T-cell (primary cell): ENCODE measurements around the gene CBX8. TPM values are rescaled to one million over a fixed set of nuclear protein-coding genes. Genes with fewer than 3 reads are reported as not detected.

Experiments used
- ATAC-seq, 4 experiments: fragments of 200-7000 bp in 3 of 4; fragments of 150-1000 bp in 1 of 4; cut with Tn5 transposase; replicated peaks in 1 of 4; 1 replicate in 3 of 4; 2 replicates in 1 of 4; pipeline ENCODE4 v1.10.0; 2021; ENCODE audit warnings: moderate library complexity in 3 of 4, mild to moderate bottlenecking in 2 of 4, moderate number of reproducible peaks in 1 of 4
- CTCF ChIA-PET, 2 donors: fragments of 300-600 bp; sonication (Branson Sonifier 250); formaldehyde crosslinking; loops; one replicate each; lab custom pipeline; 2022; ENCODE audit warnings: antibody characterized with exemption in 2 of 2; lab: Charles Lee
- POLR2A ChIA-PET, 2 donors: fragments of 300-600 bp; sonication (Branson Sonifier 250); formaldehyde crosslinking; loops; one replicate each; lab custom pipeline; 2022; ENCODE audit warnings: antibody characterized with exemption in 2 of 2; lab: Charles Lee
- DNase-seq, 35 experiments: peaks; one replicate each; pipeline versions ENCODE4 v3.0.0 to v3.0.0-alpha.2; 2013 to 2023
- H3K27ac ChIP-seq: one replicate; pipeline ENCODE4 v1.5.1; 2013; ENCODE audit warnings: low read length
- H3K27me3 ChIP-seq, 2 experiments: replicated peaks in 1 of 2; 1 replicate in 1 of 2; 2 replicates in 1 of 2; pipeline versions ENCODE4 v1.6.1 to v1.7.0; 2013; ENCODE audit warnings: low read length in 1 of 2, mixed read lengths in 1 of 2; ENCODE audit not compliant: control insufficient read depth in 2 of 2, insufficient read depth in 2 of 2; ENCODE audit errors: extremely low read depth in 1 of 2
- H3K36me3 ChIP-seq, 2 donors: 1 replicate in 1 of 2; 2 replicates in 1 of 2; pipeline versions ENCODE4 v1.6.1 to v1.7.0; 2013; ENCODE audit warnings: low read length in 1 of 2; ENCODE audit not compliant: control insufficient read depth in 2 of 2, insufficient read depth in 1 of 2; ENCODE audit errors: extremely low read depth in 1 of 2
- H3K4me1 ChIP-seq, 2 experiments: 1 replicate in 1 of 2; 2 replicates in 1 of 2; pipeline versions ENCODE4 v1.6.1 to v1.7.0; 2013; ENCODE audit warnings: low read length in 2 of 2, mixed read lengths in 1 of 2; ENCODE audit not compliant: insufficient read depth in 2 of 2, control insufficient read depth in 1 of 2; ENCODE audit errors: extremely low read depth in 1 of 2
- H3K4me3 ChIP-seq, 2 donors: 1 replicate in 1 of 2; 2 replicates in 1 of 2; pipeline versions ENCODE4 v1.5.1 to v1.7.0; 2013; ENCODE audit warnings: mild to moderate bottlenecking in 2 of 2, low read length in 1 of 2, moderate library complexity in 1 of 2; ENCODE audit not compliant: control insufficient read depth in 1 of 2; ENCODE audit errors: extremely low read depth in 1 of 2
- H3K9me3 ChIP-seq: 2 replicates; pipeline ENCODE4 v1.7.0; 2013
- H3K27ac Mint-ChIP-seq, 2 donors: one replicate each; pipeline ENCODE4 v1.8.0; 2020 to 2021; ENCODE audit warnings: mild to moderate bottlenecking in 2 of 2, mixed read lengths in 2 of 2
- H3K27me3 Mint-ChIP-seq, 2 donors: one replicate each; pipeline ENCODE4 v1.8.0; 2021 to 2022; ENCODE audit warnings: mixed read lengths in 2 of 2
- H3K36me3 Mint-ChIP-seq: one replicate; pipeline ENCODE4 v1.8.0; 2021; ENCODE audit warnings: mixed read lengths
- H3K4me1 Mint-ChIP-seq, 3 donors: one replicate each; pipeline ENCODE4 v1.8.0; 2020 to 2022; ENCODE audit warnings: mixed read lengths in 3 of 3, mild to moderate bottlenecking in 1 of 3
- H3K4me3 Mint-ChIP-seq, 3 donors: one replicate each; pipeline ENCODE4 v1.8.0; 2020 to 2022; ENCODE audit warnings: mild to moderate bottlenecking in 3 of 3, mixed read lengths in 3 of 3, moderate library complexity in 3 of 3
- H3K9me3 Mint-ChIP-seq, 3 donors: one replicate each; pipeline ENCODE4 v1.8.0; 2020 to 2022; ENCODE audit warnings: mixed read lengths in 3 of 3
- WGBS: methylation state at CpG from one replicate; pipeline ENCODE4 v1.1.5; 2013; ENCODE audit warnings: missing lambda C conversion rate; ENCODE audit not compliant: insufficient coverage; 5-methylcytosine and 5-hydroxymethylcytosine counted together
- total RNA-seq, 35 experiments: library from RNA in 6 of 35; stranded (reverse) in 6 of 35; fragments of 120-200 nt in 1 of 35; gene quantifications; one replicate each; pipeline versions ENCODE4 v1.2.1 to v1.2.4 and lab custom pipeline; 2013 to 2026

CBX8 gene
- total RNA-seq, 5 donors from 2014 or later (not counting 1 experiment from before 2014, with no cell fraction given) = 1.9 to 5.1 (median 3.9) TPM

GRCh38 chr17:79777894-79778503, 18.9 kb downstream of the CBX8 start, which contains the start of gene CBX2:
Gene CBX2, plus strand, starts transcription at chr17:79778148. Its CDS starts 88 bp downstream, at chr17:79778236.
- Mint-ChIP-seq H3K9me3 (no peaks in the 10 kb centered on the region), H3K36me3 (no peaks in the 10 kb centered on the region), H3K4me3 (peak within 1 kb of the TSS; percentile 74 to 90 (median 80)), H3K27me3 (peaks cover 51 to 84% of the 10 kb centered on the region in 2 donors), H3K27ac (no peak within 1 kb of the TSS), H3K4me1 (peaks cover 23 to 33% (median 26%) of the 10 kb centered on the region in 3 donors)
- POLR2A ChIA-PET = interaction anchor here in 1 of 2 donors (0.6 kb wide), 1 partner anchor 20 kb away, joined by 4 read pairs; no protein-coding TSS in a partner anchor
- H3K27me3 ChIP-seq = peaks cover 0 to 74% of the 10 kb centered on the region in 2 experiments
- peak within 1 kb of the TSS; percentile 25 to 57 for H3K4me3 ChIP-seq
- peaks cover 28 to 30% of the 10 kb centered on the region in 2 experiments for H3K4me1 ChIP-seq
- CTCF ChIA-PET = no interaction called here
- DNase-seq (peak; percentile 50 to 89 (median 69)), ATAC-seq (peak; percentile 88 to 94 (median 90))
- no peaks in the 10 kb centered on the region for H3K36me3 ChIP-seq
- no peak within 1 kb of the TSS for H3K27ac ChIP-seq
- no peaks in the 10 kb centered on the region for H3K9me3 ChIP-seq
- WGBS = under 1% methylated on average over 75 of the region's 96 CpGs

DNA sequence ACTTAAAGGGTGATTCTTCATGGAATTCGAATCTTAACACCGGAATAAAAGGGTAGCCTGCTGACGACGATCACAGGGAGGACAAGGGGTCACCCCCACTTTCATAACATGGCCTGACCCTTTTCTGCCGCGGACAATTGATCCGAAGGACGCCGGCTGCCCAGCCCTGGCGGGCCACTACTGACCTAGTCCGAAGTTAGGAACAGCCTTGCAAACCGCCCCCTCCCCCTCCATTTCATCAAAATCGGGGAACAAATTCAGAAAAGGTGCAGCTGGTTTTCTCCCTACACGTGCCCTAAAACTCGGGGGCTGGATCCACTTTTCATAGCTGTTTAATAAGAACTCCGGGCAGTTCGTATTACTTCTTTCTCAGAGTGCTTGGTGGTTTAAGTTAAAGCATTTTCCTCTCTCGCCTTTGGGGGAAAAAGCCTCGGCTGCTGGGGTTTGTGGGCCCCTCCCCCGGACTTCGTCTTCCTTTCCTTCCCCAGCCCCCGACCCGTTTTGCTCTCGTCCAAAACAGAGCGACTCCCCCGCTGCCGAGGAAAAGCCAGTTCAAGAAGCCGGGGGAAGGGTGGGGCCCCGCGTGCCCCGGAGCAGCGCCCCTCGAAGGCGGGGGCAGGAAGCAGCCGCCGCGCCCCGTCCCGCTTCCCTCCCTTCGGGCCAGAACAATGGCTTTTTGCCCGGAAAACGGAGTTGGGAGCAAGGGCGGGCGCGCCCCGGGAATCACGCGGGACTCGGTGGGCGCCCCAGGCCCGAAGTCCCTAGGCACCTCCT, 19.6 kb downstream of the CBX8 start:
- ATAC-seq = peak; percentile 25 to 44 (median 37)
- ChIA-PET CTCF (interaction anchor here in 1 of 2 donors (0.7 kb wide), 1 partner anchor 19 kb away, joined by 3 read pairs; no protein-coding TSS in a partner anchor), POLR2A (no interaction called here)
- H3K4me3 Mint-ChIP-seq = peak overlapping the region; percentile 55 to 63 (median 61)
- H3K4me1 Mint-ChIP-seq = peaks cover 23 to 33% (median 26%) of the 10 kb centered on the region in 3 donors
- H3K4me3 ChIP-seq = peak overlapping the region; percentile 25 to 26
- WGBS = 13% methylated on average over 32 of the region's 51 CpGs
- H3K36me3 Mint-ChIP-seq = no peaks in the 10 kb centered on the region
- H3K27me3 Mint-ChIP-seq = peaks cover 50 to 84% of the 10 kb centered on the region in 2 donors
- no peaks in the 10 kb centered on the region for H3K9me3 Mint-ChIP-seq
- no peak overlapping the region for H3K27ac Mint-ChIP-seq
- peaks cover 0 to 74% of the 10 kb centered on the region in 2 experiments for H3K27me3 ChIP-seq
- H3K9me3 ChIP-seq = no peaks in the 10 kb centered on the region
- no peaks in the 10 kb centered on the region for H3K36me3 ChIP-seq
- DNase-seq = peak in 5 of 35 experiments; percentile 26 to 55 (median 30)
- peaks cover 28 to 30% of the 10 kb centered on the region in 2 experiments for H3K4me1 ChIP-seq
- no peak overlapping the region for H3K27ac ChIP-seq

- Histone ChIP-seq H3K4me3 (no peak overlapping the region), H3K4me1 (peaks cover 22 to 26% of the 10 kb centered on the region in 2 experiments), H3K27ac (no peak overlapping the region), H3K27me3 (peaks cover 0 to 74% of the 10 kb centered on the region in 2 experiments), H3K9me3 (no peaks in the 10 kb centered on the region), H3K36me3 (no peaks in the 10 kb centered on the region)
- WGBS = 74% methylated on average over 7 of the region's 11 CpGs
- Mint-ChIP-seq H3K4me3 (peak overlapping the region; percentile 55 to 63 (median 61)), H3K36me3 (no peaks in the 10 kb centered on the region), H3K4me1 (peaks cover 21 to 25% (median 23%) of the 10 kb centered on the region in 3 donors), H3K9me3 (no peaks in the 10 kb centered on the region), H3K27me3 (peaks cover 44 to 84% of the 10 kb centered on the region in 2 donors), H3K27ac (no peak overlapping the region)
- no peak for ATAC-seq
- POLR2A ChIA-PET = no interaction called here
- CTCF ChIA-PET = interaction anchor here in 1 of 2 donors (0.7 kb wide), 1 partner anchor 20 kb away, joined by 3 read pairs; no protein-coding TSS in a partner anchor
- DNase-seq = no peak
Measured at GRCh38 chr17:79776376-79777119, 20.3 kb downstream of the CBX8 start.

- peaks cover 17 to 18% of the 10 kb centered on the region in 2 experiments for H3K4me1 ChIP-seq
- Mint-ChIP-seq H3K9me3 (no peaks in the 10 kb centered on the region), H3K27me3 (peaks cover 44 to 77% of the 10 kb centered on the region in 2 donors), H3K4me3 (no peak overlapping the region), H3K36me3 (no peaks in the 10 kb centered on the region), H3K4me1 (peaks cover 16 to 20% (median 18%) of the 10 kb centered on the region in 3 donors), H3K27ac (no peak overlapping the region)
- ATAC-seq = no peak
- no peak overlapping the region for H3K4me3 ChIP-seq
- ChIA-PET CTCF (no interaction called here), POLR2A (interaction anchor here in 1 of 2 donors (0.6 kb wide), 1 partner anchor 53 kb away, joined by 3 read pairs; no protein-coding TSS in a partner anchor)
- DNase-seq = no peak
- peaks cover 0 to 72% of the 10 kb centered on the region in 2 experiments for H3K27me3 ChIP-seq
- H3K27ac ChIP-seq = no peak overlapping the region
- no peaks in the 10 kb centered on the region for H3K36me3 ChIP-seq
- 83% methylated on average over 3 of the region's 6 CpGs for WGBS
- H3K9me3 ChIP-seq = no peaks in the 10 kb centered on the region
Measured at GRCh38 chr17:79775632-79776031, 21.2 kb downstream of the CBX8 start.

GRCh38 chr17:79774561-79774975, 22.3 kb downstream of the CBX8 start:
- Histone ChIP-seq H3K9me3 (no peaks in the 10 kb centered on the region), H3K4me3 (no peak overlapping the region), H3K27me3 (peaks cover 0 to 69% of the 10 kb centered on the region in 2 experiments), H3K36me3 (no peaks in the 10 kb centered on the region), H3K4me1 (peaks cover 7 to 17% of the 10 kb centered on the region in 2 experiments), H3K27ac (no peak overlapping the region)
- ATAC-seq (no peak), DNase-seq (no peak)
- 89% methylated on average over 7 of the region's 8 CpGs for WGBS
- peaks cover 15 to 20% (median 18%) of the 10 kb centered on the region in 3 donors for H3K4me1 Mint-ChIP-seq
- H3K9me3 Mint-ChIP-seq = no peaks in the 10 kb centered on the region
- no peak overlapping the region for H3K4me3 Mint-ChIP-seq
- H3K36me3 Mint-ChIP-seq = no peaks in the 10 kb centered on the region
- POLR2A ChIA-PET = interaction anchor here in 1 of 2 donors (0.6 to 0.7 kb wide), 2 partner anchors 18 to 35 kb away, joined by 3 read pairs; no protein-coding TSS in a partner anchor
- CTCF ChIA-PET = interaction anchor here in 1 of 2 donors (1.3 kb wide), 1 partner anchor 29 kb away, joined by 3 read pairs; no protein-coding TSS in a partner anchor
- H3K27me3 Mint-ChIP-seq = peaks cover 44 to 75% of the 10 kb centered on the region in 2 donors
- H3K27ac Mint-ChIP-seq = no peak overlapping the region
